ENCODE results near the gene PTPRE. TPM values are rescaled to one million over a fixed set of nuclear protein-coding genes. Genes with fewer than 3 reads are reported as not detected.

The PTPRE gene
- total and polyA plus RNA-seq, 9 donors = 2.1 to 15.5 (median 6.9) TPM

DNA sequence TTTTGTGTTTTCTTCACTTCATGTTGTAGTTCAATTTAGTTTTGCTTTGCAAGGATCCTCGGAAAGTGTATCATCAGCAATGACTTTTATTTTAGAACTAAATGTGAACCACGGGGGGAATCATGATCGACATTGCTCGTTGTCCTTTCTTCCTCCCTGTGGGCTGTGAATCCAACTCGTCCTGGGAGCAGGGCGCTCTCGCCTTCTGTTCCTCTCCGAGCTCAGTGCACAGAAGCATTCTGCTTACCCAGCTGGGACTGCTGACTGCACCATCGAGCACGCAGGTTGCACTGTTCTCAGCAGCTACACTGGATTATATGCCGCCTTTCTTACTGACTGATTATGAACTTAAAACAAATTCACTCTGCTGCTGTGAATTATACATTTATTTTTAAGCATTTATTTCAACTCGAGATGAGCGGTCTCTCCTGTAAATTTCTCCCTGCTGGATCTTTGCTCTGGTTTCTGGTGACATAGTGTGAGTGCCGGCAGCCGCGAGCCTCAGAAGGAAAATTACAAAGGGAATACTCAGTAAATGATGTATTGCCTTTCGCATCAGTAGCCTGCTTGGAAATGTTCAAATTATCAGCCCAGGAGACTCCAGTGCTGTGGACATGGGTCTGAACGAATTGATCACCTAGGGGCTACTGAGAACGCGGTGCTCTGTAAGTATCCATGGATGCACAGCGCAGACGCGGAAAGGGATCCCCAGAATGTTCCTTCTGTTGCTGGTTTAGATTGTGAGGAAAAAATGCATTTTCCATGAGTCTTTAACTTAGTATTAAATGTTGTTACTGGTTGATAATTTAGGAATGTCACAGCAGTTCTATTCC is 92.6 kb downstream of the PTPRE start:
- Histone ChIP-seq H3K27me3 (no peaks in the 10 kb centered on the region), H3K9me3 (no peaks in the 10 kb centered on the region), H3K4me1 (ENCODE audit: insufficient read depth) (peaks cover 2% of the 10 kb centered on the region), H3K36me3 (no peaks in the 10 kb centered on the region), H3K4me3 (no peak overlapping the region), H3K27ac (no peak overlapping the region)
- 85 to 86% (median 86%) methylated on average over 23 of the region's 23 CpGs for WGBS, 3 donors
- intact Hi-C loops (cut with DNase I) = no loop called here
- peak in 1 of 5 donors; percentile 2 for DNase-seq
- no peak for TF ChIP-seq CTCF (IDR thresholded peaks at IDR 0.05)
- no peak for TF ChIP-seq POLR2A (IDR thresholded peaks at IDR 0.05)
- no peak for TF ChIP-seq EP300 (IDR thresholded peaks at IDR 0.05)

DNA sequence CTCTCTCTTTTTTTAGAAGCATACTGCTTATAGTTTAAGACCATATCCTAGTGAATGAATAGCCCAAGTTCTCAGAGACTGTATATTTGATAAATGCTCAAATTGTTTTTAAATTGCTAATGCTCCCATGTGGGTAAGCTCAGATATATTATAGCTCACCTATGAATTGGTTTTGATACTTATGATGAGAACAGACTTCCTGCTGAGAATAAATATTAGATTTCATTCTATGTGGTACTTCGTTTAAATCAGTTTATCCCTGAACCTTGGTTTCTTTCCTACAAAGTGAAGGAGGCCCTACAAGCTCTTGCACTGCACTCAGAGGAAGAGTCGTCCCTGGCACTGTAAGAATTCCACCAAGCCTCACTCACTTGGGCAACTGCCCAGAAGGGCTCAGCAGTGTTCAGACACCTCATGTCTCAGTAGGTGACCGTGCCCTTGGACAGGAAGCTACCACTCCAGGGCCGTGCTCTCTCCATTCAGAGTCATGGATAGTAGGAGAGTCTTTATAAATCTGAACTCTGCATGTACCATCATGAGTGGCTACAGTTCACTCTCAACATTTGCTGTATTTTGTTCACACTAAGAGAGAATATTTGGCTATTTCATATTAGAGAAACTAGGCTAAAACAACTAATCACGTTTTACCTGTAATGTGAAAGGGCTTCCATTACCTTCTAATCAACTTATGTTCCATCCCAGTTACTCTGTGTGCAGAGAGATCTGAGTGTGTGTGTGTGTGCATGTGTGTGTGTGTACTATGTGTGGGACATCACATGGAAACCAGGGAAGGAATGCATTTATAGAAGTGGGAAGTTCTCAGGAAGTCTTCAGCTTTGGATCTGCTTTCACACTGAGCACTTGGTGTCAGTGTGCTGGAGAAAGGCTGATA is 93.8 kb downstream of the PTPRE start:
- intact Hi-C loops (cut with DNase I) = no loop called here
- TF ChIP-seq POLR2A (IDR thresholded peaks at IDR 0.05) (no peak), EP300 (IDR thresholded peaks at IDR 0.05) (no peak), CTCF (IDR thresholded peaks at IDR 0.05) (no peak)
- no peak for DNase-seq
- no peak overlapping the region for H3K27ac ChIP-seq
- no peaks in the 10 kb centered on the region for H3K36me3 ChIP-seq
- H3K4me3 ChIP-seq = no peak overlapping the region
- WGBS, 3 donors = 72 to 79% (median 77%) methylated on average over 5 of the region's 5 CpGs
- peaks cover 2% of the 10 kb centered on the region for H3K4me1 ChIP-seq (ENCODE audit: insufficient read depth)
- no peaks in the 10 kb centered on the region for H3K27me3 ChIP-seq
- no peaks in the 10 kb centered on the region for H3K9me3 ChIP-seq

DNA sequence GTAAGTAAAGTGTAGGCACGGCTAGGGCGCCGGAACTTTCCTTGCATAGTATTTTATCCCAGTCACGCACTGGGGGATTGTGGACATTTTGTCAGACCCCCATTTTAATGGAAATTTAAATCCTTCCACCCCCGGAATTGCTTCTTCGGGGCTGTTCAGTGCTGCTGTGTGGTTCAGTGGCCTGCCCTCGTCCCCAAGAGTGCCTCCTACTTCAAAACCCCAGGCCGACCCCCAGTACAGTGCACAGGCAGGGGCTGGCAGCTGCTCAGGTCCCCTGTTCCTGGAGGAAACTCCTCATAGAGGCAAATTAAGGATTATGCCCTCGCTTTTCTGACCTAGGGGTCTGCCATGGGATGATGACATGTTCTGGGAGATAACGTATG is 94.5 kb downstream of the PTPRE start:
- Histone ChIP-seq H3K27ac (no peak overlapping the region), H3K27me3 (no peaks in the 10 kb centered on the region), H3K4me3 (no peak overlapping the region), H3K9me3 (no peaks in the 10 kb centered on the region), H3K4me1 (ENCODE audit: insufficient read depth) (peaks cover 2% of the 10 kb centered on the region), H3K36me3 (no peaks in the 10 kb centered on the region)
- no peak for TF ChIP-seq CTCF (IDR thresholded peaks at IDR 0.05)
- TF ChIP-seq POLR2A (IDR thresholded peaks at IDR 0.05) = no peak
- no peak for TF ChIP-seq EP300 (IDR thresholded peaks at IDR 0.05)
- no peak for DNase-seq
- intact Hi-C loops (cut with DNase I) = no loop called here
- WGBS, 3 donors = 81 to 87% (median 85%) methylated on average over 10 of the region's 10 CpGs

DNA sequence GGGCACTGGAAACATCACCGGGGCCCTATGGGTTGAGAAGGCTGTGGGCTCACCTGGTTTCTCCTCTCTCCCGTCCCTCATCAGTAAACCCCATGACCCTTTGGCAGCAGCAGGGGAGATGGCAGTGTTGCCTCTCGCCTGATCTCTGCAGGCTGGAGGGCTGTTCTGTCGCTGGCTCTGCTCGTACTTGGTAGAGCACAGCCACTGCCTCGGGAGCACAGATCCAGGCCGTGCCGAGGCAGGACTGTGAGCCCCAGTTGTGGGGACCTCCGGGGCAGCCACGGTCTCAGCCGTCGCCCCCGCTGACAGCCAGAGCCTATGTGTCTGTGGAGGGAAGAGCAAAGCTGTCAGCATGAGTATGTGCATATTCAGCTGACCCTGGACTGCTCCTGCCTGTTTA is 94.9 kb downstream of the PTPRE start:
- 63 to 78% (median 73%) methylated on average over 13 of the region's 13 CpGs for WGBS, 3 donors
- H3K9me3 ChIP-seq = no peaks in the 10 kb centered on the region
- H3K36me3 ChIP-seq = no peaks in the 10 kb centered on the region
- no peak for DNase-seq
- intact Hi-C loops (cut with DNase I) = no loop called here
- peaks cover 2% of the 10 kb centered on the region for H3K4me1 ChIP-seq (ENCODE audit: insufficient read depth)
- no peaks in the 10 kb centered on the region for H3K27me3 ChIP-seq
- no peak overlapping the region for H3K27ac ChIP-seq
- TF ChIP-seq EP300 (IDR thresholded peaks at IDR 0.05) (no peak), CTCF (IDR thresholded peaks at IDR 0.05) (no peak), POLR2A (IDR thresholded peaks at IDR 0.05) (no peak)
- no peak overlapping the region for H3K4me3 ChIP-seq
